ENCODE results near the gene RGS3. TPM values are rescaled to one million over a fixed set of nuclear protein-coding genes. Genes with fewer than 3 reads are reported as not detected.
A peak's percentile ranks its signal among the peaks of the same experiment; 100 is the strongest.

Gene RGS3
- total RNA-seq, 1 donor from 2014 or later: 18.9 TPM

GRCh38 chr9:113526841-113527240 lies 63.3 kb downstream of the RGS3 start:
- Mint-ChIP-seq H3K4me1 (ENCODE audit: low read depth, unreplicated experiment) (peaks cover 33% of the 10 kb centered on the region), H3K27ac (ENCODE audit: unreplicated experiment) (no peak overlapping the region), H3K4me3 (ENCODE audit: unreplicated experiment) (no peak overlapping the region), H3K27me3 (ENCODE audit: unreplicated experiment) (peaks cover 7% of the 10 kb centered on the region), H3K36me3 (ENCODE audit: unreplicated experiment) (peaks cover 4% of the 10 kb centered on the region), H3K9me3 (ENCODE audit: unreplicated experiment) (peaks cover 10% of the 10 kb centered on the region)
- no peak for DNase-seq
- no peak for TF ChIP-seq CTCF (IDR thresholded peaks at IDR 0.05; ENCODE audit: partially characterized antibody, unreplicated experiment)

- Mint-ChIP-seq H3K4me3 (ENCODE audit: unreplicated experiment) (no peak overlapping the region), H3K9me3 (ENCODE audit: unreplicated experiment) (peaks cover 10% of the 10 kb centered on the region), H3K27ac (ENCODE audit: unreplicated experiment) (no peak overlapping the region), H3K36me3 (ENCODE audit: unreplicated experiment) (peaks cover 6% of the 10 kb centered on the region), H3K27me3 (ENCODE audit: unreplicated experiment) (peaks cover 9% of the 10 kb centered on the region), H3K4me1 (ENCODE audit: low read depth, unreplicated experiment) (peaks cover 28% of the 10 kb centered on the region)
- DNase-seq: no peak
- no peak for TF ChIP-seq CTCF (IDR thresholded peaks at IDR 0.05; ENCODE audit: partially characterized antibody, unreplicated experiment)
Observed at GRCh38 chr9:113528088-113528487, 64.6 kb downstream of the RGS3 start.

- H3K36me3 Mint-ChIP-seq (ENCODE audit: unreplicated experiment): peaks cover 6% of the 10 kb centered on the region
- no peak overlapping the region for H3K4me3 Mint-ChIP-seq (ENCODE audit: unreplicated experiment)
- peaks cover 28% of the 10 kb centered on the region for H3K4me1 Mint-ChIP-seq (ENCODE audit: low read depth, unreplicated experiment)
- no peak for DNase-seq
- peaks cover 9% of the 10 kb centered on the region for H3K27me3 Mint-ChIP-seq (ENCODE audit: unreplicated experiment)
- H3K27ac Mint-ChIP-seq (ENCODE audit: unreplicated experiment): no peak overlapping the region
- TF ChIP-seq CTCF (IDR thresholded peaks at IDR 0.05; ENCODE audit: partially characterized antibody, unreplicated experiment): no peak
- H3K9me3 Mint-ChIP-seq (ENCODE audit: unreplicated experiment): peaks cover 10% of the 10 kb centered on the region
Observed at GRCh38 chr9:113528811-113529210, 65.3 kb downstream of the RGS3 start.

DNA sequence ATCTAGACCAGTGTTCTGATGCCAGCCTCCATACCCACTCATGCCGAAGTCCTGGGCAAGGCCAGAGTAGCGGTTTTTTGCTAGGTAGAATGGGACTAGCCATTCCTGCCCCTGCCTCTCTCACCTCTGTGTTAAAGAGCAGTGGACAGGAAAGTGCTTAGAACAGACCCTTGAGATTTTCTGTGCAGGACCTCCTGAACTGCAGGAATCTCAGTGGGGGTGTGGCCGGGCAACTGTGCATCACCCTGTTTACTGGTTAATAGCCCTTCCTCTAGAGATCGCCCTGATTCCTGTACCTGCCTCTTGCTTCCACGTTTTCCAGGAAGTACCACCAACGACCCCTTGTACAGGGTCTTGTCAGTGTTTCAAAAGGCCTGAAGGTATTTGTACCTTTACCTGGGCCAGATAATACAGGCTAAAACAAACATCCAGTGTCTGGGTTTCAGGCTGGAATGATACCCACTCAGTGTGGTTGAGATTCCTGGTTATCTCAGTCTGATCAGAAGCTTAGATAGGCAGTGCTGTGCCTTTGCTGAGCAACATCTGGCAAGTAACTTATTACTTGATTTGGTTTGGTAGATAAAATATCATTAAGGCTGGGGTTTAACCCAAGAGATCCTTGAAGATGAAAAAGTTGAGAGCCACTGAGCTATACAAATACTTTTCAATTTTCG lies 65.9 kb downstream of the RGS3 start:
- Mint-ChIP-seq H3K36me3 (ENCODE audit: unreplicated experiment) (peaks cover 6% of the 10 kb centered on the region), H3K4me3 (ENCODE audit: unreplicated experiment) (no peak overlapping the region), H3K9me3 (ENCODE audit: unreplicated experiment) (peaks cover 12% of the 10 kb centered on the region), H3K27me3 (ENCODE audit: unreplicated experiment) (peaks cover 9% of the 10 kb centered on the region), H3K27ac (ENCODE audit: unreplicated experiment) (no peak overlapping the region), H3K4me1 (ENCODE audit: low read depth, unreplicated experiment) (peaks cover 26% of the 10 kb centered on the region)
- DNase-seq: no peak
- TF ChIP-seq CTCF (IDR thresholded peaks at IDR 0.05; ENCODE audit: partially characterized antibody, unreplicated experiment): no peak

DNA sequence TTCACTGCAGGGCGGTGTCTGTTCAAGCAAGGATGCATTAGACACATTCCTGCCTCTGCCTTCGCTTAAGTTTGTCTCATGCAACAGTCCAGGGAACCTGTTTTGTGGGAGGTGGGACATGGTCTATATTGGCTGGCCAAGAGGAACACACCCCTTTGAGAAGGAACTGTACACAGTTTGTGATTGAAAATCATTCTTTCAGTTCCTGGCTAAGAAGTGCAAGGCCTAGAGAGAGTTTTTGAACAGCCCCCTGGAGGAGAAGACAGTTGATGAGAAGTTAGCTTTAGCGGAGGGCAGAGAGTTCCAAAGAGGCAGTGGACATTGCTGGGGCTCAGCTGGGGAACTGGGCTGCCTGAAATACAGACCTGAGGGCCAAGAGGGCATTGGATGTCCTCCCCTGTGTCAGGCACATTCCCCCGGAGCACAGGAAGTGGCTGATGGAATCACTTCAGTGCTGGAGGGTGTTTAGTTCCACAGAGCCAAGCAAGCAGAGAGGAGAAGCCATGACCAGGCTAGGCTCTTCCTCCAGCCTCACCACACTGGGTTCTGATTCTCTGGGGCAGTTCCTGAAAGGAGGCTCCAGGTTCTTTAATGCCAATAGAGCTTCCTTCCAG lies 66.6 kb downstream of the RGS3 start:
- H3K4me1 Mint-ChIP-seq (ENCODE audit: low read depth, unreplicated experiment): peaks cover 23% of the 10 kb centered on the region
- no peak for DNase-seq
- H3K4me3 Mint-ChIP-seq (ENCODE audit: unreplicated experiment): no peak overlapping the region
- peak overlapping the region; percentile 67 for H3K27ac Mint-ChIP-seq (ENCODE audit: unreplicated experiment)
- no peak for TF ChIP-seq CTCF (IDR thresholded peaks at IDR 0.05; ENCODE audit: partially characterized antibody, unreplicated experiment)
- H3K27me3 Mint-ChIP-seq (ENCODE audit: unreplicated experiment): peaks cover 6% of the 10 kb centered on the region
- peaks cover 12% of the 10 kb centered on the region for H3K9me3 Mint-ChIP-seq (ENCODE audit: unreplicated experiment)
- peaks cover 6% of the 10 kb centered on the region for H3K36me3 Mint-ChIP-seq (ENCODE audit: unreplicated experiment)
